Skin of body (tissue), 2 donors: ENCODE data around the gene PRRX1. TPM values are rescaled to one million over a fixed set of nuclear protein-coding genes. Genes with fewer than 3 reads are reported as not detected.

Experiments
- DNase-seq: peaks from one replicate; lab custom pipeline; 2025; lab: John Stamatoyannopoulos, UW
- total RNA-seq: library from RNA; depleted of rRNA; stranded (reverse); fragments of >200 nt; gene quantifications from one replicate; pipeline ENCODE4 v1.2.3, GENCODE V29; 2014

PRRX1 gene
- total RNA-seq, 1 donor from 2014 or later: 118 TPM

DNA sequence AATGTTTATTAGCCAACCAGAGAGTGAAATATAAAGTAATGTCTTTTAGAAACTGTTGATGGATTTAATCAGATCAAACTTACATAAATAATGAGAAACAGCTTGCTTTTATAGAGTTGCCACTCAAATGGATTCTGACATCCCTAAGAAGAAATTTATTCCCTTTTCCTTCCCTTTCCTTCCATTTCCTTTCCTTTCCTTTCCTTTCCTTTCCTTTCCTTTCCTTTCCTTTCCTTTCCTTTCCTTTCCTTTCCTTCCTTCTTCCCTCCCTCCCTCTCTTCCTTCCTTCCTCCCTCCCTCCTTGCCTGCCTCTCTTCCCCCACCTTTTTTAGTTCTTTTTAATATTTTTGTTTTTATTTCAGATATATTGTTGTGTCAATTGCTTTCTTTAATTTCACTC, 27.3 kb downstream of the PRRX1 start:
- DNase-seq: no peak

DNA sequence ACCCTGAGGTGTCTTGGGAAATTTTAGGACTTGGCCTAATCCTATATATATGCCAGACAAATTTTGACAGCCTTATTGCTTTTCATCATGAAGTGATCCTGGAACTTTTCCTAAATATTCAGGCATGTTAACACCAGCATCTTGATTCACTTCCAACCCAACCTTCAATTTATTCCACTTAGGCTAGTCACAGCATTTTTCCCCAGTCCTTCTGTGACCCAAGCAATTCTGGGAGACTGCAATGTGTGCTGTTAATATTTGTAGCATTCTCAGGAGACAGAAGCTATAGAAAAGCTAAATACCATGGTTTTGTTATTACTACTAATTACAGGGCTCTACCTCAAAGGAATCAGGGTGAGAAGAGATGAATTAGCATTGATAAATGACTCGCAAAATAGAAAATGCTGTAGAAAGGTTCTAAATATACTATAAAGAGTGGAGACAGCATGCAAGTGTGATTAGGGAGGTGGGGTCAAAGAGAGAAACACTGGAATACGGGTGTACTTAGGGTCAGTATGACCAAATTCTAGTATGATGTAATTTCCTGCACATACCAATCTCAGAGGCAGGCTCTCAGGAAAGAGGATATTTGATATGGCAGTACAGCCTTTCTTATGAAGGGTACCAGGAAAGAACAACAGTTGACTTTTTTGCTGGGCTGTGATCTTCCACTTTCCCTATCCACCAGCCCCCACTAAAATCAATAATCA, 29.1 kb downstream of the PRRX1 start:
- peak; percentile 32 for DNase-seq

DNA sequence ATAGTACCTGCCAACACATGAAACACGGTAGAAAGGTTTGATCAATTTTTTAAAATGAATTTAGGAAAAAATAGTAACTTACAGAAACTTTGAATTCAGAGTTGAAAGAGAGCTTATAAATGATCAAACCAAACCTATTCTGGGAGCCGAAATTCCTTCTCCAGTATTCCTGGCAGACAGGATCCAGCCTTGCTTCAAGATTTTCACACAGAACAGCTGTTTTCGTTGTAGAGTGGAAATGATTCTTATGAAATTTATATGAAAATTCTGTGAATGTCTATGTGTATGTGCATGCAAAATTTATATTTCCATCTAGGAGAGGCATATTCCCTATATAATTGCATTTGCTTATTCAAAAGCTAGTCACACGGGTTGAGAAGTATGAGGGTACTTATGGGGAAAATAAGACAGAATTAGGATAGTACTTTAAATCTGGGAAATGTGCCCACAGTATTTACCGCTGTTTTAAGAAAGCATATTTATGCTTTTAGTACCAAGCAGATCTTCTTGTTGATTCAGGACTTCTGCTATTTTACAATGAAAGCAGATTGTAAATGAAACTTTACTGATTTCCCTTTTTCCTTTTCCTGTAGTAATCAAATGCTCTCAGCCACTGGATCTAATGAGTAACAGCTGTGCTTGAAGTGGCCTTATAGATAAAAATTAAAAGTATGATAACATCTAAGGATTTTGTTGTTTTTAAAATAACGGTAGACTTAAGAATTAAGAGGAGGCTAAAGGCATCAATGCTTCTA, 30.4 kb downstream of the PRRX1 start:
- peak; percentile 42 for DNase-seq

DNA sequence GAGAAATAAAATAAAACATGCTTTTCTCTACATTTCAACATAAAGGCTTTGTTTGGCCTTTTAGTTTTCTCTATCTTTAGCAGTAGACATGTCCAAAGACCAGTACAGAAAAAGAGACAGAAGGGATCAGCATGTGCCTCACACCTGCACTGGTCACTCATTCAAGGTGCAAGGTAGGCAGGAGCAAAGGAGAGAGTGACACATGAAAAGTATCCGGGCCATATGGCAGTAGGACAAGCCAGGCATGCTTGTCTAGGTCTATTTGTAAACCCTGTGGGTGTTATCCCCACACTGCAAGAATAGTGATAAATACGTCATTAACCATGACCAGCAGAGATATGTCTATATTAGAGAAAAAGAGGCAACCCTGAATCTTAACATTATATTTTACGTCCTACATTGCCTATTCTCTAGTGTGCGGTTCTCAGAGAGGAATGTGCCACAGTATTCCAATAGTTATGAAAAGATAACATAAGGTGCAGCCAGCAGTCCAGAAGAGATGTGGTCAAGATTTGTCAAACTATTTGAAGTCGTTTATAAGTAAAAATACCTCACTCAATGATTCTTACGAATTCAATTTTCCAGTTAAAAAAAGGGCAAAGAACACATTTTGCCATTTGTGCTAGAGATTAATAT, 32.1 kb downstream of the PRRX1 start:
- no peak for DNase-seq

DNA sequence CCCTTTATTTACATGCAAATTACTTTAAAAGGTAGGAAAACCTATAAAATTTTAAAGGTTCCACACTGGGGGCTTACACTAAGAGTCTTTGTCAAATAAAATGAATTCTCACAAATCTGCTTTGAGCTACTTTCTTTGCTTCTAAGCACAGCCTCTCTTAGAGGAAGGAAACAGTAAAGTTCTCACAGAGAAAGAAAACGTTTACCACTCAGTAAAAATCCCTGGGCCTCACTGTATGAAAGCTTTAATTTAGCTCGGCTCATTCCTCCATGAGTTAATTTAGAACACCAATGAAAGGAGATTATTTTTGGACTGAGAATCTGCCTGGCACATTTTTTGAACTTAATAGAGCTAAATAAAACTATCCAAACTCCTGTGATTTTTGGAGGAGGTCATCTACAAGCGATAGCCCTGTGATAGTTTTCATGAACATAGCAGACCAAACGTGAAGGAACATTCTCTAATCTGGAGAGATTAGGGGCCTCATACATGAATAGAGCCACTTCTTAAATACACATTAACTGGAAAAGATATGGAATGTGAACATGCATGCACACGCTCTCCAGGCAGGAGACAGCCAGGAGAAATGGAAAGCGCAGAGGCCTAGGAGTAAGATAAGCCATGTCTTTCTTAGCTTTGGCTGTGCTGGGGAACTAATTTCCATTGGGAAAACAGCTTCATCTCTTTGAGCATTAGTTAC, 32.8 kb downstream of the PRRX1 start:
- no peak for DNase-seq

DNA sequence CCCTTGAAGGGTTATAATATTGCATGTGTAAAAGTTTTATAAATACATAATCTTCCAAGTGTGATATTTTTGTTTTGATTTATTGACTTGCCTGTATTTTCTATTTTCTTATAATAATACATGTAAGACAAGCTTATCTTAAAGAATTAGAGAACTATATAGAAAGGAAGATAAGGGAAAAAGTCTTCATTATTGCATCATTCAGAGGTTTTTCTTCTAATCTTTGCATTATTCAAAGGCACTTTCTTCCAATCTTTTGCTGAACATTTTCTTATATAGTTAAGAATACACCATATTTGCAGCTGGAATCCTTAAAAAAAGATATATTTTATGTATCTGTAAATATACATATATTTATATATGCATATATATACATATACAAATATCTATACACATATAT, 33.4 kb downstream of the PRRX1 start:
- DNase-seq: no peak

DNA sequence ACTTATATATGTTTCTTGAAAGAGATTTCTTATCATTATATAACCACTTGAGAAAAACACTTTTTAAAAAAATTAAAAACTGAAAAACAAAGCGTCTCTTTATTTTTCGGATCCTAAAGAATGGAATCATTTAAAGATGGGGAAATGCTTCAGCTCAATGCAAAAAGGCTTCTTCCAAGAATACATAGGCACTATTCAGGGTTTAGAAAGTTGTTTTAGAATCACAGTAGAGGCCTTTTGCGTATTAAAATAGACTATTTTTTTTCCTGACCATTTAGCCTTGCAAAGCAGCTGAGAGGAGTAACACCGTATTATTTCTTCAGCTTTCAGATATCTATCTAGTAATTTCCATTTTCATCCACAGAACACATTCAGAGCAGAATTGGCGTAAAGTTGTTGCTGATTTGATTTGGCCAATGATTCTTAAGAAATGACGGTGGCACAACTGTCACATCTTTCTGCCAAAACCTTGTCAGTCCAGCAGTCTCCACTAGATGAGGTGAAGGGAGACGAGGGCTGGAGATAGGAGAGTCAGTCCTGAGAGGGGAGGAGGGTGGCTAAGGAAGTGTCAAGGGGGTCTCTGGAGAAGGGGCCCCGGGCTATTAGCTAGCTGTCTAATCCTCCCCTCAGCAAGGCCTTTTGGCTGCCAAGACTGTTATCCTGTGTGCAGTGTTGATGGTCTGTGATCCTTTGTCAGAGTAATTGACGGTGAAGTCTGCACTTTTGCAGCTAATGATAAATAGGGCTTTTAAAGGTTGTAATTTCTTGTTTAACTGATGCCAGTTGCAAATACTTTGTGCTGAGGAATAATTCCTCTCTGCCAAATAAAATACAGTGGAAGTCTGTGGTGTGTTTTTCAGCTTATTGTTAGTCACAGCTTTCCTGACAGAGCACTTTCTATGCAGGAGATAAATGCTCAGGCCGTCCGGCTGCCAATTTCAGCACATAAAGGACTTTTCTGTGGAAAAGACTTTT, 34.7 kb downstream of the PRRX1 start:
- DNase-seq: peak; percentile 28

DNA sequence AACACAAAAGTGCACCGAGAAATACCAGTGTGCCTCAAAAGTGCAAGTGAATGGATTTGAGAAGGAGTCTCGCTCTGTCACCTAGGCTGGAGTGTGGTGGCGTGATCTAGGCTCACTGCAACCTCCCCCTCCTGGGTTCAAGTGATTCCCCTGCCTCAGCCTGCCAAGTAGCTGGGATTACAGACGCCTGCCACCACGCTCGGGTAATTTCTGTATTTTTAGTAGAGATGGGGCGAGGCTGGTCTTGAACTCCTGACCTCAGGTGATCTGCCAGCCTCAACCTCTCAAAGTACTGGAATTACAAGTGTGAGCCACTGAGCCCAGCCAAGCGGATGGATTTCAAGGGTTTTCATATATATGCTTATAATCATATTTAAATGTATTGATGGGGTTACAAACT, 35.8 kb downstream of the PRRX1 start:
- no peak for DNase-seq

DNA sequence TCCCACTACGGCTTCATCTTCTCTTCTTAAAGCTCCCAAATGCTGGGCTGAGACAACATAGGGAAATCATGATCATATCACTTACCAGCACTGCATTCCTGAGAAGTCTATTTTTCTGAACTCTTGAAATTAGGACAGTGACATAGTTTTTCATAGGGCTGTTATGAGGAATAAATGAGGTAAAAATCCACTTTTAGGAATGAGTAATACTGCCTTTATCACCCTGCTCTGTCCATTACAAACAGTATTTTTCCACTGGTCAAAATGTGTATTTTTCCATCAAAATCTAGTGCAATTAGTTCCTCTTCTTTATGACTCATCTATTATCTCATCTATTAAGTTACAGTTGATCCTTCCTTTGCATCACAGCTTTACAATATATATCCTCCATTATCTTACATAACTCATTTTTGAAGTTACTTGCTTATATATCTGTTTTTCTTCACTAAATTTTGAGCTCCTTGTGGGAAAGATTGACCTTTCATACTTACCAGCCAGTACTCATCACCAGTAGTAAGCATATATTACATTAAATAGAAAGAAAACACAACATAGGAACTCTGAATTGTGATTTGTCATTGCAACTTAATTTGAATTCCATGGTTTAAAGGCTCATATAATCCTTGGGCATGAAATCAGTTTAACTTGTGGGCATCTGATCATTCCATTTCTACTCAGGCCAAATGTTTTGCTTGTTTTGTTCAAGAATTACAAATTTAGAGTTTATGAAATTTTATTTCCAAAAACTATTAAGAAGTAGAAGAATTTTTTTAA, 37.1 kb downstream of the PRRX1 start:
- no peak for DNase-seq

DNA sequence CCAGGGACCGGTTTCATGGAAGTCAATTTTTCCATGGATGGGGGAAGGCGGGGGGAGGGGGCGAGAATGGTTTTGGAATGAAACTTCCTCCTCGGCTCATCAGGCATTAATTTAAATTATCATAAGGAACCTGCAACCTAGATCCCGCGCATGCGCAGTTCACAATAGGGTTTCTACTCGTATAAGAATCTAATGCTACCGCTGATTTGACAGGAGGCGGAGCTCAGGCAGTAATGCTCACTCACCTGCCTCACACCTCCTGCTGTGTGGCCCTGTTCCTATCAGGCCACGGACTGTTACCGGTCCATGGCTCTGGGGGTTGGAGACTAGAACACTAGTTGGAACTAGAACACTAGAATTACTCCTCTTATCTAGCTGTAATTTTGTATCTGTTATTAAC, 38.0 kb downstream of the PRRX1 start:
- no peak for DNase-seq

DNA sequence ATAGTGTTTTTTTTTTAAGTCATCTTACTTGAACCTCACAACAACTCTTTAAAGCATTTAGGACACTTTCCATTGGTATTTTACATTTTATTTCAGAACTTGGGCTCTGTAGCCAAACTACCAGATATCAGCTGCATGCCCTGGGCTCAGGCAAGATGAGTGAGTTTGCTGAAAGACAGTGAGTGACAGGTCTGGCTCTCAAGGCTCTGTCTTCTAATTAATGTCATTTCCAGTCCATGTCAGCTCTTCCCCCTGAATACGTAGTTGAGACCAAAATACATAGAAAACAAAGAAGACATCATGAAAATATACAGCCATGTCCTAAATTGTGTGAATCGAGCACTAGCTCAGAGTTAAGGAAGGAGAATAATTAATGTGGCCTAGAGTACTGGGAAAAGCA, 39.7 kb downstream of the PRRX1 start:
- DNase-seq: no peak

DNA sequence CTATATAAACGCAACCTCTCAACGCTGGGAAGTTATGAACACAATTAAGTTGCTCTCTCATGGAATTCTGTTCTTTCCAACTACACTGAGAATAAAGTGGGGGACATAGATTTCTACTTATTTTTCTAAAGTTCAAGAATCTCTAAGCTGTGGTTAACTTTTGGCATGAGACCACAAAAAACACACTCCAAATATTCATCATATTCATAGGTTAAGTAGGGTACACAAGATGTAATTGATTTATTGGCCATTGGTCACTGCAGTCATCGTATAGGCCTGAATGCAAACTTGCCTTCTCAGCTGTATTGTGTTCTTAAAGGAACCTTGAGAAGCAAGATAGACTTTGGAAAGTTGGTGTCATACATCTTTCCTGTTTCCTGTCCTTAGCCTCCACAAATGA, 40.3 kb downstream of the PRRX1 start:
- no peak for DNase-seq

DNA sequence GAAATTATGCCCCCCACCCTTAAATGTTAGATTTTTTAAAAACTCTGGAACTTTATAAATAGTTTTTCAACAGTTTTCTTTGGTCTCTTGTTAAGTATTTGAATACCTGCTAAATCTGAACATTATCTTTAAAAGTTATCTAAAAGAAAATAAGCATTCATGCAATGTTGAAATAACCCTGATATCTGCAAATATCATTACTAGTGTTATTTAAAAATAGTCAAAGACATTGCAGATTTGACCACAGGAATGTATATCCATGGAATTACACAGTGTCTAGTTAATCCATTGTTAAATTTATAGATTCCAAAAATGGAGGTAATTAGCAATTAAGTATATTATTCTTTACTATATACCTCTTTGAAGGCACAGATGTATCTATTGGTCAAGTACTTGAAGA, 42.0 kb downstream of the PRRX1 start:
- DNase-seq: no peak

DNA sequence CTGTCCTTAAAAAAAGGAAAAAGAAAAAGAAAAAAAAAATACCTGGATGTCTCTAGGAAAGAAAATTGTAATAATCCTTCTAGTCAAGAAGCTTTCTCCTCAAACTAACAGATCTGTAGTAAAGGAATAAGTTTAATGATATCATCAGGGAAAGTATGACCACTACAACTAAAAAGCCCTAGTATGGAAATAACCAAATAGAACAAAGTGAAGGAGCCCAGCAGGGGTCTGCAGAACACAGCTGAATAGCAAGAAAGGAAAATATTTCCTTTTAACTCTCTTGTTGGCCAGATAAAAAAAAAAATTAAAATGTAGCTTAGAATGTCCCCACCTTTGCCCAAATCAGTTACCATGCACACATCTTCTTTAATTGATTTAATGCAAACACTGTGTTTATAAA, 43.2 kb downstream of the PRRX1 start:
- no peak for DNase-seq

DNA sequence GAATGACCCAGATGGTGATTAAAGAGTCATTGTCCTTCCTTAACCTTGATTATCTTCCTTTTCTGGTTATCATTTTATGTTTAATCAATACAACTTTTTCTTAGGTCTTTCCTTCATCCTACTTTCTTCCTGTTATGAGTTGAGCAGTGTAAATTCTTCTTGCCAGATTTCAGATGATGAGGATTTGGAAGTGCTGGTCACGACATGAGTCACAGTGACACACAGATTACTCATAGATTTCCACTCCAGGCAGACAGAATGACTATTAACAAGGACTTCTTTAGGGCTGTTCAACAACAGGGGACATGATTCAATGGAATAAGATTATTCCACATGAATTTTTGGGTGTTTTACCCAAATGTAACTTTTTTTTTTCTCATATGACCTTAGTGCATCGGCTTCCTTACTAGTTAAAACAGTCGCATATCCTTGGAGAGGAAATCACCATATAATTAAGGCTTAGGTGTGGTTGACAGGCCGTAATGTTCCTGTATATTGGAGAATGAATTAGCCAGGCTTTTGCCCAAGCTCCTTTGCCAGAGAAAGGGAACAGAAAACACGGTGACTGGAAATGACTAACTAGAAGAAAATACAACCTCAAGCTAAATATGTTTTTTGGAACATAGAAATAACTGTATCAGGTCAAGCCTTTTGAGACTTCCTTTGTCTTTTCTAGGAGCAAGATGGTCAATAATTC, 44.2 kb downstream of the PRRX1 start:
- DNase-seq: peak; percentile 53

DNA sequence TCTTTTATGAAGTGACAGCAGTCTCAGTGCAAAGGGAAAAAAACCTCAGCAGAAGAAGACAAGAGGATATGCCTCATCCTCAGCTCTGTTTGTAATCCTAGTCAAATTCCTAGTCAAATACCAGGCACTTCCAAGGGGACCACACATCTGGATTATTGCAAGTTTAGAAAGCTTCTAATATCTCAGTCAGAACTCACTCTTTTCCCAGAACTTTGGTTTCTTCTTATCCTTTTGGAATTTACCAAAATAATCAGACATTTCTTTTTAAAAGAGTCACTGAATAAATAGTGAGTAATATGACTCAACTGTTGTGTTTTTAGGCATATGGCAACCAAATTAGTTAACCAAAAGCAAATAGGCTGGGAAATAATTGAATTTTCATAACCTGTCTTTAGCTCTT, 47.8 kb downstream of the PRRX1 start:
- no peak for DNase-seq

DNA sequence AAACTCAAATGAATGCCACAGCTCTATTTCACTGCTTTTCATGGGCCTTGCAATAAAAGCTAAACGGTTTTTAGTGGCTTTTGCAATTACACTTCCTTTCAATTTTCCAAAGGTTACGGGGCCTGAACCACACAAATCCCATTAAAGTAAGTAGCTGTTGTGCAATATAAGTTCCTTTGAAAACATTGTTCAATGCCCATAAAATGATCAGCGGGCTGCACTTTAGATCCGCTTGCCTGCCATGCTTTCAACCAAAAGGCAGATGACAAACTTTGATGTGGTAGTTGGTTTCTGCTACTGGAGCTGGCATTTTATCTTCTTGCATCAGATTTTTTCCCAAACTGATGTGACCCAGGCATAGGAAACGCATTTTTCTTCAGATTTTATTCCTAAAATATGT, 50.2 kb downstream of the PRRX1 start:
- DNase-seq: no peak

DNA sequence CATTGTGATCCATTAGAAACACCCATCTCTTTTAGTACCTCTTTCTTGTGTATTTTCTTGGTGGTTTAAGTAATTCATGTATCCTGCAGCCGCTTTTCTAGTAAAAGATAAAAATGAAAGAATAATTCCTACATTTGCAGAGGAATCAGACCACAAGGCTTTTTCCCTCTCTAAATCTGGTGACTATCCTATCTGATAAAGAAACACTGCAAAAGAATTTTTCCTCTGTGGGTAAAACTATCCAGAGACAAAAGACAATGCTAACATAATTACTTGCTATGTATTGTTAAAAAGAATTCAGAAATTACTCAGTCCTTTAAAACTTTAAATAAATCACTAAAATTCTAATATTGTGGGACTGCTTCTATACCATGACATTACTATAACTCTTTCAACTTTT, 51.0 kb downstream of the PRRX1 start:
- no peak for DNase-seq

DNA sequence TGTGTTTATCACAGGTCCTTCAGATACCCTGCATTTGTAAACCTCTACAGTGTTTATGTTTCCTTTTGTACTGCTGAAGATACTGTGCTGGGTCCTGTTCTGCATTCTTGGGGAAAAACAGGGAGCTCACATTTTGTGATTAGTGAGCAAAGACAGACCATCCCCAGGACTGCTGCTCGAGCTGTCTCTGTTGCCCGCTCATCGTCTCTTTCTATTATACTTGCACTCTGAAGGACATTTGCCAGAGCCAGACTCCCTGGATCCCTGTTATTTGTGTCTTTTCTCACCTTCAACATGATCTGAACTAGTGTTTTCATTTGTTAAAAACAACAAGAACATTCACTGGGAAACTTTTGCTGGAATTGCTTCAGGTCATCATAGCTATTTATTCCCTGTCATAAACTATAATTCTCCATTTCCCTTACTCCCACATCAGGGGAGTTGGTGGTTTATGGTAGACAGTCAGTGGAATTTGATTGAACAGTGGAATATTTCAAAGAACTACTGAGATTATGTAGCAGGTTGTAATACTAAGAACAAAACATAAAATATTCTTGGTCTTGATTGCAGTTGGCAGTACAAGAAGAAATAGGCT, 53.0 kb downstream of the PRRX1 start:
- no peak for DNase-seq
